ENCODE results near the gene MDM2.
"Not testable (repeated sequence)": the region's sequence is repeated elsewhere in the genome, so short reads cannot be mapped to it uniquely, and the experiment has no call there.

The MDM2 gene

DNA sequence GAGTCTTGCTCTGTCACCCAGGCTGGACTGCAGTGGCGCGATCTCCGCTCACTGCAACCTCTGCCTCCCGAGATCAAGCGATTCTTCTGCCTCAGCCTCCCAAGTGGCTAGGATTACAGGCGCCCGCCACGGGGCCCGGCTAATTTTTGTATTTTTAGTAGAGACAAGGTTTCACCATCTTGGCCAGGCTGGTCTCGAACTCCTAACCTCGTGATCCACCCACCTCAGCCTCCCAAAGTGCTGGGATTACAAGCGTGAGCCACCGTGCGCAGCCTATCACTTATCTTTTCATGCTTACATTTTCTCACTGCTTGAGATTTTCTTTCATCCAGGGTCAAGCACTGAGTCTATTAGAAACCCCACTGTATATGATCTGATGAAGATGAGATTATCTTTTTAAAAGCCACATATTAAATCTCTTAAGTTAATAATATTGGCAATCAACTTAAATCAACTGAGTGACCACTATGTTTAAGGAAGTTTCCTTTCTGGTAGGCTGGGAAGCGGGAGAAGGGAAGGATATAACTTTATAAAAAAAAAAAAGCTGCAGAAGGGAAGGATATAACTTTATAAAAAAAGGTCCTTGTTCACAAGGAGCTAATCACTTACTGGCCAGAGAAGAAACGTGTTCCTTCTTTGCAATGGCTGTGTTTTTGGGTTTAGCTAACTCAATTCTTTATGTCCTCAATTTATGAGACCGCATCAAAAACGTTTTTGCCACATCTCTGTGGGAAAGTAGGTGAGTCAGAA lies 1.3 kb upstream of the MDM2 start:
- Histone ChIP-seq H3K9ac (ENCODE audit: low read depth, low read length) (peak overlapping the region; percentile 100), H3K9me3 (ENCODE audit: control insufficient read depth, insufficient read depth, low read length) (no peaks in the 10 kb centered on the region), H3K36me3 (ENCODE audit: insufficient read depth, low read length) (peaks cover 8% of the 10 kb centered on the region; the same call in 1 of the 2 replicates), H3K4me1 (ENCODE audit: insufficient read depth, low read length) (peaks cover 14% of the 10 kb centered on the region)

GRCh38 chr12:68807274-68807575 lies 752 bp upstream of the MDM2 start:
- Histone ChIP-seq H3K36me3 (ENCODE audit: insufficient read depth, low read length) (peaks cover 11% of the 10 kb centered on the region; the same call in 1 of the 2 replicates), H3K4me1 (ENCODE audit: insufficient read depth, low read length) (peaks cover 14% of the 10 kb centered on the region), H3K9ac (ENCODE audit: low read depth, low read length) (peak overlapping the region; percentile 100)
- not testable (repeated sequence) for H3K9me3 ChIP-seq (ENCODE audit: control insufficient read depth, insufficient read depth, low read length)

DNA sequence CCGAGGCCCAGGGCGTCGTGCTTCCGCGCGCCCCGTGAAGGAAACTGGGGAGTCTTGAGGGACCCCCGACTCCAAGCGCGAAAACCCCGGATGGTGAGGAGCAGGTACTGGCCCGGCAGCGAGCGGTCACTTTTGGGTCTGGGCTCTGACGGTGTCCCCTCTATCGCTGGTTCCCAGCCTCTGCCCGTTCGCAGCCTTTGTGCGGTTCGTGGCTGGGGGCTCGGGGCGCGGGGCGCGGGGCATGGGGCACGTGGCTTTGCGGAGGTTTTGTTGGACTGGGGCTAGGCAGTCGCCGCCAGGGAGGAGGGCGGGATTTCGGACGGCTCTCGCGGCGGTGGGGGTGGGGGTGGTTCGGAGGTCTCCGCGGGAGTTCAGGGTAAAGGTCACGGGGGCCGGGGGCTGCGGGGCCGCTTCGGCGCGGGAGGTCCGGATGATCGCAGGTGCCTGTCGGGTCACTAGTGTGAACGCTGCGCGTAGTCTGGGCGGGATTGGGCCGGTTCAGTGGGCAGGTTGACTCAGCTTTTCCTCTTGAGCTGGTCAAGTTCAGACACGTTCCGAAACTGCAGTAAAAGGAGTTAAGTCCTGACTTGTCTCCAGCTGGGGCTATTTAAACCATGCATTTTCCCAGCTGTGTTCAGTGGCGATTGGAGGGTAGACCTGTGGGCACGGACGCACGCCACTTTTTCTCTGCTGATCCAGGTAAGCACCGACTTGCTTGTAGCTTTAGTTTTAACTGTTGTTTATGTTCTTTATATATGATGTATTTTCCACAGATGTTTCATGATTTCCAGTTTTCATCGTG lies 612 bp downstream of the MDM2 start:
- H3K36me3 ChIP-seq (ENCODE audit: insufficient read depth, low read length), result peaks cover 20% of the 10 kb centered on the region
- no peaks in the 10 kb centered on the region for H3K9me3 ChIP-seq (ENCODE audit: control insufficient read depth, insufficient read depth, low read length)
- peak overlapping the region; percentile 100 for H3K9ac ChIP-seq (ENCODE audit: low read depth, low read length)
- H3K4me1 ChIP-seq (ENCODE audit: insufficient read depth, low read length), result peaks cover 14% of the 10 kb centered on the region

GRCh38 chr12:68809190-68810026 lies 1.4 kb downstream of the MDM2 start:
- Histone ChIP-seq H3K4me1 (ENCODE audit: insufficient read depth, low read length) (peaks cover 10% of the 10 kb centered on the region), H3K36me3 (ENCODE audit: insufficient read depth, low read length) (peaks cover 29% of the 10 kb centered on the region), H3K9ac (ENCODE audit: low read depth, low read length) (peak overlapping the region; percentile 100), H3K9me3 (ENCODE audit: control insufficient read depth, insufficient read depth, low read length) (no peaks in the 10 kb centered on the region)

GRCh38 chr12:68810027-68810389 lies 2.0 kb downstream of the MDM2 start:
- peaks cover 35% of the 10 kb centered on the region for H3K36me3 ChIP-seq (ENCODE audit: insufficient read depth, low read length)
- not testable (repeated sequence) for H3K4me1 ChIP-seq (ENCODE audit: insufficient read depth, low read length); H3K9me3 ChIP-seq (ENCODE audit: control insufficient read depth, insufficient read depth, low read length)
- H3K9ac ChIP-seq (ENCODE audit: low read depth, low read length), result peak overlapping the region; percentile 100; the same call in 1 of the 2 replicates

DNA sequence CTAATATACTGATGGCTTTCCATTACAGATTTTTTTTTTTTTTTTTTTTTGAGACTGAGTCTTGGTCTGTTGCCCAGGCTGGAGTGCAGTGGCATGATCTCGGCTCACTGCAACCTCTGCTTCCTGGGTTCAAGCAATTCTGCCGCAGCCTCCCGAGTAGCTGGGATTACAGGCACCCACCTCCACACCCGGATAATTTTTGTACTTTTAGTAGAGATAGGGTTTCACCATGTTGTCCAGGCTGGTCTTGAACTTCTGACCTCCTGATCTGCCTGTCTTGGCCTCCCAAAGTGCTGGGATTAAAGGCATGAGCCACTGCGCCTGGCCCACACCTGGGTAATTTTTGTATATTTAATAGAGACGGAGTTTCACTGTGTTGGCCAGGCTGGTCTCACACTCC lies 3.6 kb downstream of the MDM2 start:
- H3K4me1 ChIP-seq (ENCODE audit: insufficient read depth, low read length); H3K9me3 ChIP-seq (ENCODE audit: control insufficient read depth, insufficient read depth, low read length): not testable (repeated sequence)
- H3K9ac ChIP-seq (ENCODE audit: low read depth, low read length), result peak overlapping the region; percentile 100; the same call in 1 of the 2 replicates
- peaks cover 40% of the 10 kb centered on the region for H3K36me3 ChIP-seq (ENCODE audit: insufficient read depth, low read length)

DNA sequence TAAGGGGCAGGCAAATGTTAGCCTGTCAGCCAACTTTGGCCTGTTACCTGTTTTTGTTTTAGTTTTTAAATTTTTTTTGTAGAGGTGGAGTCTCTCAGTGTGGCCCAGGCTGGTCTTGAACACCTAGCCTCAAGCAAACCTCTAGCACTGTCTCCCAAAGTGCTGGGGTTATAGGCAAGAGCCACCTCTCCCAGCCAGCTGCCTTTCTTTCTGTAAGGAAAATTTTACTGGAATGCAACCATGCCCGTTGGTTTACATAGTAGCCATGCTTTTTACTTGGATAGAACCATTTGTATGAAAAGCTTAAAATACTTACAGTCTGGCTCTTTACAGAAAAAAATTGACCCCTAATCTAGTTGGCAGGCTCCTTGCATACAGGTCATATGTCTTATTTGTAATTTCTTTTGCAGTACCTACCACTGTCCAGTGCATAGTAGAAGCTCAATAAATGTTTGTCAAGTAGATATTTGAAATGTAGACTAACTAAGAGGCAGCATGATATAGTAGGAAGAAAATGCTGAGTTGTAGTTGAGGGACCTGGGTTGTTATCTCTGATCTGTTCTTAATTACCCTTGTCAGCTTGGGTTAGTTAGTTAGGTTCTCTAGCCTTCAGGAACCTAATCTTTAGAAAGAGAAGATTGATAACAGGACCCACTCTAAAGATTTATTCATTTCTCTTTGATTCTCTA lies 4.7 kb downstream of the MDM2 start:
- H3K4me1 ChIP-seq (ENCODE audit: insufficient read depth, low read length), result no peaks in the 10 kb centered on the region; the same call in 1 of the 2 replicates
- H3K9ac ChIP-seq (ENCODE audit: low read depth, low read length), result peak overlapping the region; percentile 25; the same call in 1 of the 2 replicates
- peaks cover 48% of the 10 kb centered on the region for H3K36me3 ChIP-seq (ENCODE audit: insufficient read depth, low read length)
- no peaks in the 10 kb centered on the region for H3K9me3 ChIP-seq (ENCODE audit: control insufficient read depth, insufficient read depth, low read length)

GRCh38 chr12:68813242-68813593 lies 5.2 kb downstream of the MDM2 start:
- Histone ChIP-seq H3K9me3 (ENCODE audit: control insufficient read depth, insufficient read depth, low read length) (no peaks in the 10 kb centered on the region), H3K4me1 (ENCODE audit: insufficient read depth, low read length) (no peaks in the 10 kb centered on the region; the same call in 1 of the 2 replicates), H3K9ac (ENCODE audit: low read depth, low read length) (no peak overlapping the region)

GRCh38 chr12:68814490-68815231 lies 6.7 kb downstream of the MDM2 start:
- H3K9ac ChIP-seq (ENCODE audit: low read depth, low read length), result no peak overlapping the region
- H3K4me1 ChIP-seq (ENCODE audit: insufficient read depth, low read length), result no peaks in the 10 kb centered on the region; the same call in 1 of the 2 replicates
- no peaks in the 10 kb centered on the region for H3K9me3 ChIP-seq (ENCODE audit: control insufficient read depth, insufficient read depth, low read length)
- H3K36me3 ChIP-seq (ENCODE audit: insufficient read depth, low read length), result peaks cover 53% of the 10 kb centered on the region

More at GRCh38 chr12:68813242-68813593, 5.2 kb downstream of the MDM2 start:
- peaks cover 48% of the 10 kb centered on the region for H3K36me3 ChIP-seq (ENCODE audit: insufficient read depth, low read length)

DNA sequence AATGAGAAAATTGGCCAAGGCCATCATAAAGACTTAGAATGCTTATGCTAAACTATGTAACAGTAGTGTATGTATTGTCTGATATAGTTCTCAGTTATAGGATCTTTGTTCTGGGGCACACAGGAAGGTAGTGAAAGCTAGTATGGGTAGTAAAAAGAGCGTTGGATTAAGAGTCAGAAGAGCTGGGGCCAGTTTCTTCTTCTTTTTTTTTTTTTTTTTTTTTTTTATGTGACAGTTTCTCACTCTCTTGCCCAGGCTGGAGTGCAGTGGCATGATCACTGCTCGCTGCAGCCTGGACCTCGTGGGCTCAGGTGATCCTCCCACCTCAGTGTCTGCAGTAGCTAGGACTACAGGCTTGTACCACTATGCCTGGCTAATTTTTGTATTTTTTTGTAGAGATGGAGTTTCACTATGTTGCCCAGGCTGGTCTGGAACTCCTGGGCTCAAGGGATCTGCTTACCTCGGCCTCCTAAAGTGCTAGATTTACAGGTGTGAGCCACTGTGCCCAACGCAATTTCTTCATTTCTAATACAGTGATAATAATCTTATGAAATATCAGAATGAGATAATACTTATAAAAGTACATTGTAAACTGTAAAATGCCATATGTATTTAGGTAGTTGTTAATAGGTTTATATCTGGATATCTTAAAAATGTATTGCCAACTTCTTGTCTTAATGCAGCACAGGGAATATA lies 7.4 kb downstream of the MDM2 start:
- no peak overlapping the region for H3K9ac ChIP-seq (ENCODE audit: low read depth, low read length)
- H3K9me3 ChIP-seq (ENCODE audit: control insufficient read depth, insufficient read depth, low read length), result no peaks in the 10 kb centered on the region
- H3K4me1 ChIP-seq (ENCODE audit: insufficient read depth, low read length), result no peaks in the 10 kb centered on the region; the same call in 1 of the 2 replicates
- peaks cover 52% of the 10 kb centered on the region for H3K36me3 ChIP-seq (ENCODE audit: insufficient read depth, low read length)

DNA sequence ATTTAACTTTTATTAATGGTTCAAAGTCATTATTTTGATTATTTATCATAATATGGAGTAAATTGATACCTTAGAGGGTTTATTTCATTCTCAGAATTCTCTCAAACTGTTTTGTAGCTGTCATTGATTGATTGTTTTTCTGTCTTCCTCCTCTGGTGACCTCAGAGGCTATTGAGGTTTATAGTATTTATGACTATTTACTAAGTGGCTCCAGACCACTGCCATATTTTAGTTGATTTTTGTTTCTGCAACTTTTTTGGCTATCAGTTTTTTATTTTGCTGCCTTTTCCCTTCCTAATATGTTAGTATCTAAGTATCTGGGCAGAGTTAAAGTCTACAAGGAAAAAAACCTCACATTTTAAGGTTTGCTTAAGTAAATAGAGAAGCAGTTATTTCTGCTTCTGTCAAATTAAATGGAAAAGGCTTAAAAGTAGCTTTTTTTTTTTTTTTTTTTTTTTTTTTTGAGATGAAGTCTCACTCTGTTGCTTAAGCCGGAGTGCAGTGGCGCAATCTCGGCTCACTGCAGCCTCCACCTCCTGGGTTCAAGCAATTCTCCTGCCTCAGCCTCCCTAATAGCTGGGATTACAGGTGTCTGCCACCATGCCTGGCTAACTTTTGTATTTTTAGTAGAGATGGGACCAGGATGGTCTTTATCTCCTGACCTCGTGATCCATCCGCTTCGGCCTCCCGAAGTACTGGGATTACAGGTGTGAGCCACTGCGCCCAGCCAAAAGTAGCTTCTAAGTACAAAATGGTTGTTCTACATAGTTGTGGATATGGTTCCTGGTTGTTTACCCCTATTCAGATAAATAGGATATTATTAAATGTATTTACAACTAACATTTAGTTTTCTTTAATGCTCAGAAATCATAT lies 8.2 kb downstream of the MDM2 start:
- Histone ChIP-seq H3K4me1 (ENCODE audit: insufficient read depth, low read length) (no peaks in the 10 kb centered on the region; the same call in 1 of the 2 replicates), H3K9me3 (ENCODE audit: control insufficient read depth, insufficient read depth, low read length) (no peaks in the 10 kb centered on the region), H3K36me3 (ENCODE audit: insufficient read depth, low read length) (peaks cover 53% of the 10 kb centered on the region), H3K9ac (ENCODE audit: low read depth, low read length) (no peak overlapping the region)

DNA sequence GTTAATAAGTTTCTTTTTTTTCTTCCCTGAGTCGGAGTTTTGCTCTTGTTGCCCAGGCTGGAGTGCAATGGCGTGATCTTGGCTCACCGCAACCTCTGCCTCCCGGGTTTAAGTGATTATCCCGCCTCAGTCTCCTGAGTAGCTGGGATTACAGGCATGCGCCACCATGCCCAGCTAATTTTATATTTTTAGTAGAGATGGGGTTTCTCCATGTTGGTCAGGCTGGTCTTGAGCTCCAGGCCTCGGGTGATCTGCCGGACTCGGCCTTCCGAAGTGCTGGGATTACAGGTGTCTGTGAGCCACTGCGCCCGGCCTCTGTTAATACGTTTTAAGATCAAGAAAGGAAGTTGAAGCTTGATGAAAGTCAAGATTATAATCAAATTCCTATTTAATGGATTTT lies 11.5 kb downstream of the MDM2 start:
- peaks cover 59% of the 10 kb centered on the region for H3K36me3 ChIP-seq (ENCODE audit: insufficient read depth, low read length)
- not testable (repeated sequence) for H3K9ac ChIP-seq (ENCODE audit: low read depth, low read length); H3K9me3 ChIP-seq (ENCODE audit: control insufficient read depth, insufficient read depth, low read length); H3K4me1 ChIP-seq (ENCODE audit: insufficient read depth, low read length)

Data from ES-I3 (cell line).